Parathyroid adenoma (tissue), 2 donors: ENCODE measurements around the gene TLR5.

Source experiments
- H2AFZ ChIP-seq: fragments of 300-600 bp; sonication (generic); one replicate; pipeline ENCODE4 v1.7.0; 2017; ENCODE audit warnings: antibody characterized with exemption, mild to moderate bottlenecking
- H3K27ac ChIP-seq: fragments of 300-600 bp; sonication (generic); one replicate; pipeline ENCODE4 v1.7.0; 2017
- H3K27me3 ChIP-seq: fragments of 300-600 bp; sonication (generic); one replicate; pipeline ENCODE4 v1.7.0; 2017; ENCODE audit warnings: low read length; ENCODE audit not compliant: control insufficient read depth, insufficient read depth
- H3K36me3 ChIP-seq: fragments of 300-600 bp; sonication (generic); one replicate; pipeline ENCODE4 v1.7.0; 2017; ENCODE audit warnings: low read length; ENCODE audit not compliant: control insufficient read depth, insufficient read depth
- H3K4me1 ChIP-seq: fragments of 300-600 bp; sonication (generic); one replicate; pipeline ENCODE4 v1.7.0; 2017; ENCODE audit warnings: control low read depth
- H3K4me2 ChIP-seq: fragments of 300-600 bp; sonication (generic); one replicate; pipeline ENCODE4 v1.7.0; 2017; ENCODE audit warnings: low read length
- H3K4me3 ChIP-seq: fragments of 300-600 bp; sonication (generic); one replicate; pipeline ENCODE4 v1.7.0; 2017; ENCODE audit warnings: low read depth, low read length
- H3K79me2 ChIP-seq: fragments of 300-600 bp; sonication (generic); one replicate; pipeline ENCODE4 v1.7.0; 2017; ENCODE audit warnings: control low read depth
- H3K9ac ChIP-seq: fragments of 300-600 bp; sonication (generic); one replicate; pipeline ENCODE4 v1.7.0; 2017; ENCODE audit warnings: mild to moderate bottlenecking
- H3K9me3 ChIP-seq: fragments of 300-600 bp; sonication (generic); one replicate; pipeline ENCODE4 v1.7.0; 2017; ENCODE audit warnings: low read length; ENCODE audit not compliant: control insufficient read depth
- TF ChIP-seq, protein P1 (sequence below): fragments of 300-600 bp; sonication (generic); IDR thresholded peaks from one replicate; pipeline ENCODE4 v1.7.0; 2017; ENCODE audit warnings: antibody characterized with exemption, mild to moderate bottlenecking
- donor health status: primary hyperparathyroidism.

TLR5 gene

DNA sequence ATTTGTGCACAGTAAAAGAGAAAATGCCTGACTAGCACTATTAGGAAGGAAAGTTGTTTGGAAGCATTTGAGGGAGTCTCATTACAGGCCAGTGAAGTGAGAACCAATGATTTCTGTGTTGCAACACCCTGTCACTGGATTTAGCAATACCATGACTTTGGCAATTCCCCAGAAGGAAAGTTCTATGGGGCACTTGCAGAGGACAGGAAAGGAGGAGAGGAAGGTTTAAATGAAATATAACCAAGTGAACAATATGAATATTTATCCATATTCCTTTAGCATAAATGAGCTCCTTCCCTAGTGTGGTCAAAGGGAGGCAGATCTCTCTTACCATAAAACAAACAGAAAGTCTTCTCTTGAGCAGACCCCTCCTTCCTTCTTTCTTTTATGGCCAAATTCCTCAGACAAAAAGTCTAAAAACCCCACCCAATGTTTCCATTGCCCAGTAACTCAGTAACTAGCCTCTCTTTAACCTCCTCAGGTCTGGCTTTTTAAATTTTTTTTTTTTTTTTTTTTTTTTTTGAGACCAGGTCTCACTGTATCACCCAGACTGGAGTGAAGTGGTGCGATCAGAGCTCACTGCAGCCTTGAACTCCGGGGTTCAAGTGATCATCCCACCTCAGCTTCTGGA is 5.5 kb downstream of the TLR5 start:
- Histone ChIP-seq H2AFZ (no peak overlapping the region), H3K4me1 (peaks cover 6% of the 10 kb centered on the region), H3K4me2 (no peak overlapping the region), H3K9ac (no peak overlapping the region), H3K27ac (no peak overlapping the region), H3K9me3 (no peaks in the 10 kb centered on the region), H3K36me3 (no peaks in the 10 kb centered on the region), H3K27me3 (no peaks in the 10 kb centered on the region), H3K4me3 (peak overlapping the region; percentile 3), H3K79me2 (no peaks in the 10 kb centered on the region)
- TF ChIP-seq, protein P1, sequence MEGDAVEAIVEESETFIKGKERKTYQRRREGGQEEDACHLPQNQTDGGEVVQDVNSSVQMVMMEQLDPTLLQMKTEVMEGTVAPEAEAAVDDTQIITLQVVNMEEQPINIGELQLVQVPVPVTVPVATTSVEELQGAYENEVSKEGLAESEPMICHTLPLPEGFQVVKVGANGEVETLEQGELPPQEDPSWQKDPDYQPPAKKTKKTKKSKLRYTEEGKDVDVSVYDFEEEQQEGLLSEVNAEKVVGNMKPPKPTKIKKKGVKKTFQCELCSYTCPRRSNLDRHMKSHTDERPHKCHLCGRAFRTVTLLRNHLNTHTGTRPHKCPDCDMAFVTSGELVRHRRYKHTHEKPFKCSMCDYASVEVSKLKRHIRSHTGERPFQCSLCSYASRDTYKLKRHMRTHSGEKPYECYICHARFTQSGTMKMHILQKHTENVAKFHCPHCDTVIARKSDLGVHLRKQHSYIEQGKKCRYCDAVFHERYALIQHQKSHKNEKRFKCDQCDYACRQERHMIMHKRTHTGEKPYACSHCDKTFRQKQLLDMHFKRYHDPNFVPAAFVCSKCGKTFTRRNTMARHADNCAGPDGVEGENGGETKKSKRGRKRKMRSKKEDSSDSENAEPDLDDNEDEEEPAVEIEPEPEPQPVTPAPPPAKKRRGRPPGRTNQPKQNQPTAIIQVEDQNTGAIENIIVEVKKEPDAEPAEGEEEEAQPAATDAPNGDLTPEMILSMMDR: no peak

DNA sequence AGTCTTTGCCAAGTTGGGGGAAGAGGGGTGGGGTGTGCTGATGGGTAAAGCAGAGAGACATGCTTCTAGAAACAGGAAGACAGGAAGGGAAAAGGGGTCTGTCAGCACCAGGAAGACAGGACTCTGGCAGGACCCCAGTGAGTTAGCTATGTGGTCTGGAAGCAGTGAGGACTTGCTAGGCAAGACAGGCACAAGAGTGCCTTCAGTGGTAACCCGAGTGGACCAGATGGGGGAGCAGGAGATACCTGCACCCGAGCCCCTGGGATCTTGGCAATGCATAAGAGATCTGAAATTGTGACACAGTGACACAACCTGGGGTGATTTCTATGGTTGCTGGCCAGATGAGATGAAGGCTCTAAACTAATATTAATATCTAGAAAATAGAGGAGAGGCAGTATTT is 7.0 kb downstream of the TLR5 start:
- no peaks in the 10 kb centered on the region for H3K36me3 ChIP-seq
- peaks cover 6% of the 10 kb centered on the region for H3K4me1 ChIP-seq
- no peaks in the 10 kb centered on the region for H3K9me3 ChIP-seq
- H3K27ac ChIP-seq: no peak overlapping the region
- TF ChIP-seq, protein P1: no peak
- no peak overlapping the region for H3K9ac ChIP-seq
- H3K79me2 ChIP-seq: no peaks in the 10 kb centered on the region
- no peak overlapping the region for H3K4me2 ChIP-seq
- no peaks in the 10 kb centered on the region for H3K27me3 ChIP-seq
- no peak overlapping the region for H3K4me3 ChIP-seq
- no peak overlapping the region for H2AFZ ChIP-seq

DNA sequence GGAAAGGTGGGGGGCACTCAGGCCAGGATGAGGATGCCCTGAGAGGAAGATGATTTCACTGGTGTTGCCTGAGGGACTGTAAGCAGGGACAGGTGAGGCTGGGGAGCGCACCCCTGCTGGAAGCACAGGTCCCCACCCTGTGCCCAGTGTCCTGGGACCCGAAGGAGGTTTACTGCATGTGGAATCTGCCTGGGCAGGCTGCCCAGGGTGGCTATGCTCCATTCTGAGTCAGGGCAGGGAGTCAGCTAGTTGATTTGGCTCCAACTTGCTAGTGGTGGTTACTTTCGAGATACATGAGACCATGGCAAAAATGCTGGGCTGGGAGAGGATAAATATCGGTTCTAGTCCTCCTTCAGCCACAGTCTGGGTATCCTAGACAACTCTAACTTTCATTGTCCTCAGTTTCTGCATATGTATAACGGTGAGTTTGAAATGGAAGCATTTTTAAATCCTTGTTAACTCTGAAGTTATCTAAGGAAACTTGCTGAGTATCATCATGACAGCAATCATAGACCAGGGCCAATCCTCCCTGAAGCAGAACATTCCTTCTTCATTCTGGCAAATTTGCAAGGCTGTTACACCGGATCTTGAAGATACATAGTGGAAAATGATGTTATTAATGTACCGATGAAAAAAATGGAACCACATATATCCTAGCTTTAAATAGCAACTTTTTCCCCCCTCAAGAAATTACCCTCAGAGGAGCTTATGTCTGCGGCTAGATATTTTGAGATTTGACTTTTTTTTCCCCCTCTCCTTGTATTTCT is 7.7 kb downstream of the TLR5 start:
- Histone ChIP-seq H3K4me2 (no peak overlapping the region), H3K79me2 (no peaks in the 10 kb centered on the region)
- TF ChIP-seq, protein P1: no peak

DNA sequence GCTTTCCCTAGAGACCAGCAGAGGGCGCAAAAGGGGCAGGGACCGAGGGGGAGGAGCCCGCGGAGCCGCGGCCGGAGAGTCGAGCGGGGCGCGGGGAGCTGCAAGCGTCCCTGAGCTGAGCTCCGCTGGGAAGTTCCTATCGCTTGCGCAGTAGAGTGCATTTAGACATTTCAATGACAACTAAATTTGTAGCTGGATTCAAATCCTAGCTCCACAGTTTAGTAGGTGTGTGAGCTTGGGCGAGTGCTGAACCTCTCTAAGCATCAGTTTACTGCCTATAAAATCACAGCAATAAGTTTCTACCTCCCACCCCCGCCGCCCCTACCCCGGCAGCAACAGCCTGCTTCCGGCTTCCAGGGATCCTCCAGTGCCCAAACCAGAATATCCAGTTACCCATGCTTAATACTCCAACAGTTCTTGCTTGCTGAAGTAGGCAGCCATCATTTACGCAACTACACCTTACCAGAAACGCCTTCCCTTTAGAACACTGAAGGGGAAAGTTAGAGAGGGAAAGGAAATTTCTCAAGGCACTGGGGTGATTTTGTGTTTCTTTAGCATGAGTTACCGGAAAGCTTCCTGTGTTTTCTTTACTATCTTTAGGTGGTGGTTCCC is 9.1 kb downstream of the TLR5 start:
- no peaks in the 10 kb centered on the region for H3K27me3 ChIP-seq
- peak overlapping the region; percentile 73 for H3K4me2 ChIP-seq
- H3K36me3 ChIP-seq: no peaks in the 10 kb centered on the region
- peaks cover 6% of the 10 kb centered on the region for H3K4me1 ChIP-seq
- peak overlapping the region; percentile 32 for H3K4me3 ChIP-seq
- H2AFZ ChIP-seq: peak overlapping the region; percentile 72
- H3K9ac ChIP-seq: no peak overlapping the region
- TF ChIP-seq, protein P1: peak; percentile 92
- H3K27ac ChIP-seq: peak overlapping the region; percentile 76
- no peaks in the 10 kb centered on the region for H3K9me3 ChIP-seq
- H3K79me2 ChIP-seq: no peaks in the 10 kb centered on the region

More for the DNA sequence above, 7.7 kb downstream of the TLR5 start:
- Histone ChIP-seq H3K27me3 (no peaks in the 10 kb centered on the region), H3K4me1 (peaks cover 6% of the 10 kb centered on the region), H2AFZ (no peak overlapping the region), H3K9ac (no peak overlapping the region), H3K36me3 (no peaks in the 10 kb centered on the region), H3K27ac (peak overlapping the region; percentile 32), H3K9me3 (no peaks in the 10 kb centered on the region), H3K4me3 (no peak overlapping the region)
